GM12878 (cell line): ENCODE data around the gene DDAH1.

Experiments
- ASH2L ChIP-seq: fragments of 300-600, 200-600 bp; sonication (generic); IDR thresholded peaks from 2 replicates; pipeline ENCODE4 v1.6.1; 2017; ENCODE audit warnings: low read depth, mild to moderate bottlenecking, borderline replicate concordance
- CBX3 ChIP-seq: fragments of 200-600 bp; sonication (generic); IDR thresholded peaks from 2 replicates; pipeline ENCODE4 v1.6.1; 2016; ENCODE audit warnings: low read depth, borderline replicate concordance
- CHD4 ChIP-seq: fragments of 200-600 bp; sonication (generic); IDR thresholded peaks from 2 replicates; pipeline ENCODE4 v1.6.1; 2016; ENCODE audit warnings: mild to moderate bottlenecking
- EGR1 ChIP-seq, 2 experiments: IDR thresholded peaks; 1 replicate in 1 of 2; 2 replicates in 1 of 2; pipeline ENCODE4 v1.6.1; 2011 to 2012; ENCODE audit warnings: low read depth in 2 of 2, low read length in 2 of 2, borderline replicate concordance in 1 of 2, mild to moderate bottlenecking in 1 of 2, moderate library complexity in 1 of 2
- POLR2A ChIP-seq: IDR thresholded peaks from 2 replicates; pipeline ENCODE4 v1.6.1; 2011; ENCODE audit warnings: low read depth, mild to moderate bottlenecking, low read length
- RUNX3 ChIP-seq: IDR thresholded peaks from 2 replicates; pipeline ENCODE4 v1.6.1; 2012; ENCODE audit warnings: low read length, inconsistent platforms
- SREBF2 ChIP-seq: IDR thresholded peaks from 2 replicates; pipeline ENCODE4 v1.6.1; 2012; ENCODE audit warnings: mild to moderate bottlenecking, low read length
- ZNF274 ChIP-seq: IDR thresholded peaks from one replicate; pipeline ENCODE4 v1.8.0; 2011; ENCODE audit not compliant: insufficient read length, insufficient read depth
- ZNF384 ChIP-seq: IDR thresholded peaks from 2 replicates; pipeline ENCODE4 v1.6.1; 2012; ENCODE audit warnings: low read depth, mild to moderate bottlenecking, low read length, improper control_type of control experiment, borderline replicate concordance
- TF ChIP-seq, protein P1 (sequence below), 3 experiments: IDR thresholded peaks in 2 of 3; conservative IDR thresholded peaks in 1 of 3; 2 replicates each; pipeline ENCODE4 v1.5.1; 2011; ENCODE audit warnings: low read depth in 3 of 3, low read length in 3 of 3, mild to moderate bottlenecking in 3 of 3, control low read depth in 2 of 3, moderate library complexity in 2 of 3, inconsistent platforms in 1 of 3, mixed read lengths in 1 of 3; ENCODE audit not compliant: control insufficient read depth in 2 of 3, insufficient read depth in 1 of 3; ENCODE audit errors: extremely low read depth in 1 of 3
- TF ChIP-seq, protein P2 (sequence below): fragments of 450-650 bp; IDR thresholded peaks from 2 replicates; pipeline ENCODE4 v1.6.1; 2017; ENCODE audit warnings: mild to moderate bottlenecking, moderate library complexity
- TF ChIP-seq, protein P3 (sequence below): IDR thresholded peaks from 2 replicates; pipeline ENCODE4 v1.6.1; 2011; ENCODE audit warnings: borderline replicate concordance, low read depth, mild to moderate bottlenecking, moderate library complexity, low read length; ENCODE audit not compliant: insufficient read depth, poor library complexity, severe bottlenecking

DNA sequence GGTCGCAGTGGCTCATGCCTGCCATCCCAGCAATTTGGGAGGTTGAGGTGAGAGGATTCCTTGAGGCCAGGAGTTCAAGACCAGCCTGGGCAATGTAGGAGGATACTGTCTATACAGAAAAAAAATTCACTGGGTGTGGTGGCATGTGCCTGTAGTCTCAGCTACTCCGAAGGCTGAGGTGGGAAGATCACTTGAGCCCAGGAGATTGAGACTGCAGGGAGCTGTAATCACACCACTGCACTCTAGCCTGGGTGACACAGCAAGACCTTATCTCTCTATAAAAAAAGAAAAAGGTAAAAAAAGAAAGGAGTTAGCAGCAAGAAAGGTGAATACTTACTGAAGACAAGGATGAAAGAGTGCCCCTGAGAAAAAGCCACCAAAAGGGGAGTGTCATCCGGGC is 164.8 kb downstream of the DDAH1 start:
- TF ChIP-seq EGR1 (IDR thresholded peaks at IDR 0.05; ENCODE audit: borderline replicate concordance in 1 of 2, low read depth in 2 of 2, low read length in 2 of 2), result no peak
- TF ChIP-seq, protein P1, sequence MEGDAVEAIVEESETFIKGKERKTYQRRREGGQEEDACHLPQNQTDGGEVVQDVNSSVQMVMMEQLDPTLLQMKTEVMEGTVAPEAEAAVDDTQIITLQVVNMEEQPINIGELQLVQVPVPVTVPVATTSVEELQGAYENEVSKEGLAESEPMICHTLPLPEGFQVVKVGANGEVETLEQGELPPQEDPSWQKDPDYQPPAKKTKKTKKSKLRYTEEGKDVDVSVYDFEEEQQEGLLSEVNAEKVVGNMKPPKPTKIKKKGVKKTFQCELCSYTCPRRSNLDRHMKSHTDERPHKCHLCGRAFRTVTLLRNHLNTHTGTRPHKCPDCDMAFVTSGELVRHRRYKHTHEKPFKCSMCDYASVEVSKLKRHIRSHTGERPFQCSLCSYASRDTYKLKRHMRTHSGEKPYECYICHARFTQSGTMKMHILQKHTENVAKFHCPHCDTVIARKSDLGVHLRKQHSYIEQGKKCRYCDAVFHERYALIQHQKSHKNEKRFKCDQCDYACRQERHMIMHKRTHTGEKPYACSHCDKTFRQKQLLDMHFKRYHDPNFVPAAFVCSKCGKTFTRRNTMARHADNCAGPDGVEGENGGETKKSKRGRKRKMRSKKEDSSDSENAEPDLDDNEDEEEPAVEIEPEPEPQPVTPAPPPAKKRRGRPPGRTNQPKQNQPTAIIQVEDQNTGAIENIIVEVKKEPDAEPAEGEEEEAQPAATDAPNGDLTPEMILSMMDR (IDR thresholded peaks at IDR 0.05 in 2 of 3, conservative IDR thresholded peaks at IDR 0.05 in 1 of 3; ENCODE audit: control insufficient read depth in 2 of 3, extremely low read depth in 1 of 3, insufficient read depth in 1 of 3, low read depth in 3 of 3, low read length in 3 of 3), result no peak
- no peak for TF ChIP-seq ZNF384
- TF ChIP-seq CHD4, result no peak
- no peak for TF ChIP-seq ZNF274
- no peak for TF ChIP-seq CBX3
- TF ChIP-seq, protein P2, sequence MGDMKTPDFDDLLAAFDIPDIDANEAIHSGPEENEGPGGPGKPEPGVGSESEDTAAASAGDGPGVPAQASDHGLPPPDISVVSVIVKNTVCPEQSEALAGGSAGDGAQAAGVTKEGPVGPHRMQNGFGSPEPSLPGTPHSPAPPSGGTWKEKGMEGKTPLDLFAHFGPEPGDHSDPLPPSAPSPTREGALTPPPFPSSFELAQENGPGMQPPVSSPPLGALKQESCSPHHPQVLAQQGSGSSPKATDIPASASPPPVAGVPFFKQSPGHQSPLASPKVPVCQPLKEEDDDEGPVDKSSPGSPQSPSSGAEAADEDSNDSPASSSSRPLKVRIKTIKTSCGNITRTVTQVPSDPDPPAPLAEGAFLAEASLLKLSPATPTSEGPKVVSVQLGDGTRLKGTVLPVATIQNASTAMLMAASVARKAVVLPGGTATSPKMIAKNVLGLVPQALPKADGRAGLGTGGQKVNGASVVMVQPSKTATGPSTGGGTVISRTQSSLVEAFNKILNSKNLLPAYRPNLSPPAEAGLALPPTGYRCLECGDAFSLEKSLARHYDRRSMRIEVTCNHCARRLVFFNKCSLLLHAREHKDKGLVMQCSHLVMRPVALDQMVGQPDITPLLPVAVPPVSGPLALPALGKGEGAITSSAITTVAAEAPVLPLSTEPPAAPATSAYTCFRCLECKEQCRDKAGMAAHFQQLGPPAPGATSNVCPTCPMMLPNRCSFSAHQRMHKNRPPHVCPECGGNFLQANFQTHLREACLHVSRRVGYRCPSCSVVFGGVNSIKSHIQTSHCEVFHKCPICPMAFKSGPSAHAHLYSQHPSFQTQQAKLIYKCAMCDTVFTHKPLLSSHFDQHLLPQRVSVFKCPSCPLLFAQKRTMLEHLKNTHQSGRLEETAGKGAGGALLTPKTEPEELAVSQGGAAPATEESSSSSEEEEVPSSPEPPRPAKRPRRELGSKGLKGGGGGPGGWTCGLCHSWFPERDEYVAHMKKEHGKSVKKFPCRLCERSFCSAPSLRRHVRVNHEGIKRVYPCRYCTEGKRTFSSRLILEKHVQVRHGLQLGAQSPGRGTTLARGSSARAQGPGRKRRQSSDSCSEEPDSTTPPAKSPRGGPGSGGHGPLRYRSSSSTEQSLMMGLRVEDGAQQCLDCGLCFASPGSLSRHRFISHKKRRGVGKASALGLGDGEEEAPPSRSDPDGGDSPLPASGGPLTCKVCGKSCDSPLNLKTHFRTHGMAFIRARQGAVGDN, result no peak
- TF ChIP-seq, protein P3, sequence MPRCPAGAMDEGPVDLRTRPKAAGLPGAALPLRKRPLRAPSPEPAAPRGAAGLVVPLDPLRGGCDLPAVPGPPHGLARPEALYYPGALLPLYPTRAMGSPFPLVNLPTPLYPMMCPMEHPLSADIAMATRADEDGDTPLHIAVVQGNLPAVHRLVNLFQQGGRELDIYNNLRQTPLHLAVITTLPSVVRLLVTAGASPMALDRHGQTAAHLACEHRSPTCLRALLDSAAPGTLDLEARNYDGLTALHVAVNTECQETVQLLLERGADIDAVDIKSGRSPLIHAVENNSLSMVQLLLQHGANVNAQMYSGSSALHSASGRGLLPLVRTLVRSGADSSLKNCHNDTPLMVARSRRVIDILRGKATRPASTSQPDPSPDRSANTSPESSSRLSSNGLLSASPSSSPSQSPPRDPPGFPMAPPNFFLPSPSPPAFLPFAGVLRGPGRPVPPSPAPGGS, result no peak
- no peak for TF ChIP-seq SREBF2
- no peak for TF ChIP-seq RUNX3
- TF ChIP-seq POLR2A, result no peak
- no peak for TF ChIP-seq ASH2L
